ENCODE measurements around the gene HOXA9.

The HOXA9 gene

DNA sequence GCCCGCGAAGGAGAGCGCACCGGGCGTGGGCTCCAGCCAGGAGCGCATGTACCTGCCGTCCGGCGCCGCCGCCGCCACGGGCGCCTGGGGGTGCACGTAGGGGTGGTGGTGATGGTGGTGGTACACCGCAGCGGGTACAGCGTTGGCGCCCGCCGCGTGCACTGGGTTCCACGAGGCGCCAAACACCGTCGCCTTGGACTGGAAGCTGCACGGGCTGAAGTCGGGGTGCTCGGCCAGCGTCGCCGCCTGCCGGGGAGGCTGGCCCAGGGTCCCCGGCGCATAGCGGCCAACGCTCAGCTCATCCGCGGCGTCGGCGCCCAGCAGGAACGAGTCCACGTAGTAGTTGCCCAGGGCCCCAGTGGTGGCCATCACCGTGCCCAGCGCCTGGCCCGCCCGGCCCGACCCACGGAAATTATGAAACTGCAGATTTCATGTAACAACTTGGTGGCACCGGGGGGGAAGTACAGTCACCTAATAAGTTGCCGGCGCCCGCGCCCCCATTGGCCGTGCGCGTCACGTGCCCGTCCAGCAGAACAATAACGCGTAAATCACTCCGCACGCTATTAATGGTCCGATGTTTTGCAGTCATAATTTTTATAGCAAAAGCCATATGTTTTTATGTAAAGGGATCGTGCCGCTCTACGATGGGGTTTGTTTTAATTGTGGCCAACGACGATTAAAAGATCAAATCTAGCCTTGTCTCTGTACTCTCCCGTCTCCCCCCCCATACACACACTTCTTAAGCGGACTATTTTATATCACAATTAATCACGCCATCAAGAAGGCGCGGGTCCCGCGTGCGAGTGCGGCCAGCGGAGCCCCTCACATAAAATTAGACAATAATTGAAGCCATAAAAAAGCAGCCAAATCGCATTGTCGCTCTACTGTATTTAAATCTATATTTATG, at the start of gene HOXA9:
TSS of gene HOXA9 (minus strand) at position 449 of the 907 bp plus-strand sequence. CDS start at position 369, 80 bp downstream.
- Histone ChIP-seq H3K9me3 (ENCODE audit: insufficient read depth, low read depth, low read length) (peaks cover 28% of the 10 kb centered on the region; the same call in 1 of the 2 replicates), H3K4me1 (ENCODE audit: insufficient read depth, low read length) (no peaks in the 10 kb centered on the region), H3K27me3 (ENCODE audit: insufficient read depth, low read length) (peaks cover 100% of the 10 kb centered on the region), H3K9ac (ENCODE audit: low read depth, low read length) (no peak within 1 kb of the TSS), H3K27ac (ENCODE audit: low read length) (no peak within 1 kb of the TSS), H3K4me3 (ENCODE audit: low read length) (no peak within 1 kb of the TSS), H3K36me3 (ENCODE audit: insufficient read depth, low read depth, low read length) (no peaks in the 10 kb centered on the region)

DNA sequence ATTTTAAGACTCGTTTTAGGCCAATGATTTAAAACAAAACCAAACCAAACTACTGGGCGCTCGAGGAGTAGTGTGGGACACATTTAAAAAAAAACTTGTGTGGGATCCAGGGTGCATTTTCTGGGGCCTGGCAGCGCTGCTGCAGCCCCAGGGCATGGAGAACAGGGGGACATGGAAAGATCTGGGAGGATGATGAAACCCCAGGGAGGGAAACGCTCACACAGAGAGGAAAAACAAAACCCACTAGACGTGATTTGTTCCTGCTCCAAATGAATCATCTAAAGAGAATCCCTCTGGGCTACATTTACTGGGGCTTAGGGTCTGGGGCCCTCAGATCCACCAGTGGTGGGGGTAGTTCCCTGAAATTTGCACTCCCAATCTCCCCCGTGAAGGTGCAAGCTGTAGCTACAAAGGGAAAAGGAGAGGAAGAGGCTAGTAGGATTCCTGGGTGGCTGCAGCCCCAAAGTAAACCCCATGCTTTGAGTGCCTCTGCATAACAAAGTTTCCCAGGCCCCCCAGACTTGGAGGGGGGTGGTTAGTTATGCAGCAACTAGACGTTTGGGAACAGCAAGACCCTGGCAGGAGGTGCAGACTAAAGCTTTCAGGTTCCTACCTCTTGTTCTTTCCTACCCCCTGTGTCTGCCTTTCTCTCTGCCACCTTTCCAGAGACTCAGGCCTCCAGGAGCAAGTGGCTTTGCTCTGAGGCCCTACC, 49.1 kb upstream of the HOXA9 start:
- H3K4me3 ChIP-seq (ENCODE audit: low read length), result no peak overlapping the region
- H3K4me1 ChIP-seq (ENCODE audit: insufficient read depth, low read length), result peaks cover 9% of the 10 kb centered on the region; the same call in 1 of the 2 replicates
- H3K9ac ChIP-seq (ENCODE audit: low read depth, low read length), result no peak overlapping the region
- H3K36me3 ChIP-seq (ENCODE audit: insufficient read depth, low read depth, low read length), result no peaks in the 10 kb centered on the region
- H3K9me3 ChIP-seq (ENCODE audit: insufficient read depth, low read depth, low read length), result peaks cover 5% of the 10 kb centered on the region; the same call in 1 of the 2 replicates
- no peak overlapping the region for H3K27ac ChIP-seq (ENCODE audit: low read length)
- H3K27me3 ChIP-seq (ENCODE audit: insufficient read depth, low read length), result peaks cover 100% of the 10 kb centered on the region

DNA sequence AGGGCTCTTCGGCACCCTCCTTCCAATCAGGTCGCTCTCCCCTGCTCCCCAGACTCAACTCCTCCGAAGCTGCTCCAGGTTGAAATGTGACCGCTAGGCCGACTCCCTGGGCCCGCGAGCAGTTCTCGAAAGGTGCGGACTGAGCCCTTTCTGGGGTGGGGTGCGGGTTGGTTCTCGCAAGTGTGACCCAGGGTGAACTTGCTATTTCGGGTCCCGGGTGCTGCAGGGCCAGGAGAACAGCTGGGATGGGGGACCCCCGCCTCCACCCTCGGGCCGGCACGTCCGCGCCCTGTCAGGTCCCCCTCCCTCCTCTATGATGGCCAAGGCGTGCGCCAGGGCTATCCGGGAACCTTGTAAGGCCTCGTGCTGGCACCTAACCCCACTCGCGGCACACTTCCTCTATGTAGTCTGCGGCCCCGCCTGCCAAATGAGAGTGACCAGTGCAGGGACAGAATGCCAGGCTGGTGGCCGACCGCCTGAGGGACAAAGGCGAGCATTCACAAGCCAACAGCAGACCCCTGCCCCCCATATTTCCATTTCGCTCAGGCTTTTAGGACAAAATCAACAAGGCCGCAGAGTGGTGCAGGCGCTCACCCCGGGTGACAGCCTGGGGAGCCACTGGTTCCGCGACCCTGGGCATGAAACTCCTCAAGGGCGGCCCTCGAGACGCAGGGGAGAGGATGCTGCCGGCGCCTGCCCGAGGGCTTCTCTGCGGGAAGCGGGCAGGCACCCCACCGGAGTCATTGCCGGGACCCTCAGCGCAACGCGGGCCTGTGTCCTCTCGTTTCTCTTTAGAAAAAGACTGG, 48.3 kb upstream of the HOXA9 start:
- peaks cover 9% of the 10 kb centered on the region; the same call in 1 of the 2 replicates for H3K4me1 ChIP-seq (ENCODE audit: insufficient read depth, low read length)
- H3K36me3 ChIP-seq (ENCODE audit: insufficient read depth, low read depth, low read length), result no peaks in the 10 kb centered on the region
- no peak overlapping the region for H3K4me3 ChIP-seq (ENCODE audit: low read length)
- no peak overlapping the region for H3K9ac ChIP-seq (ENCODE audit: low read depth, low read length)
- peaks cover 5% of the 10 kb centered on the region; the same call in 1 of the 2 replicates for H3K9me3 ChIP-seq (ENCODE audit: insufficient read depth, low read depth, low read length)
- H3K27ac ChIP-seq (ENCODE audit: low read length), result no peak overlapping the region
- peaks cover 100% of the 10 kb centered on the region for H3K27me3 ChIP-seq (ENCODE audit: insufficient read depth, low read length)

- H3K27ac ChIP-seq (ENCODE audit: low read length), result no peak overlapping the region
- no peaks in the 10 kb centered on the region for H3K36me3 ChIP-seq (ENCODE audit: insufficient read depth, low read depth, low read length)
- H3K27me3 ChIP-seq (ENCODE audit: insufficient read depth, low read length), result peaks cover 100% of the 10 kb centered on the region
- no peak overlapping the region for H3K4me3 ChIP-seq (ENCODE audit: low read length)
- H3K4me1 ChIP-seq (ENCODE audit: insufficient read depth, low read length), result peaks cover 9% of the 10 kb centered on the region; the same call in 1 of the 2 replicates
- H3K9ac ChIP-seq (ENCODE audit: low read depth, low read length), result no peak overlapping the region
- H3K9me3 ChIP-seq (ENCODE audit: insufficient read depth, low read depth, low read length), result peaks cover 5% of the 10 kb centered on the region; the same call in 1 of the 2 replicates
Observed at GRCh38 chr7:27212497-27213432, 47.4 kb upstream of the HOXA9 start.

GRCh38 chr7:27211764-27212204, 46.4 kb upstream of the HOXA9 start:
- Histone ChIP-seq H3K27ac (ENCODE audit: low read length) (no peak overlapping the region), H3K9ac (ENCODE audit: low read depth, low read length) (no peak overlapping the region), H3K4me1 (ENCODE audit: insufficient read depth, low read length) (peaks cover 9% of the 10 kb centered on the region; the same call in 1 of the 2 replicates), H3K4me3 (ENCODE audit: low read length) (no peak overlapping the region), H3K36me3 (ENCODE audit: insufficient read depth, low read depth, low read length) (no peaks in the 10 kb centered on the region), H3K9me3 (ENCODE audit: insufficient read depth, low read depth, low read length) (peaks cover 5% of the 10 kb centered on the region; the same call in 1 of the 2 replicates), H3K27me3 (ENCODE audit: insufficient read depth, low read length) (peaks cover 100% of the 10 kb centered on the region)

GRCh38 chr7:27211084-27211446, 45.7 kb upstream of the HOXA9 start:
- Histone ChIP-seq H3K9me3 (ENCODE audit: insufficient read depth, low read depth, low read length) (peaks cover 5% of the 10 kb centered on the region; the same call in 1 of the 2 replicates), H3K4me3 (ENCODE audit: low read length) (no peak overlapping the region), H3K9ac (ENCODE audit: low read depth, low read length) (no peak overlapping the region), H3K36me3 (ENCODE audit: insufficient read depth, low read depth, low read length) (no peaks in the 10 kb centered on the region), H3K27ac (ENCODE audit: low read length) (no peak overlapping the region), H3K4me1 (ENCODE audit: insufficient read depth, low read length) (peaks cover 9% of the 10 kb centered on the region; the same call in 1 of the 2 replicates), H3K27me3 (ENCODE audit: insufficient read depth, low read length) (peaks cover 100% of the 10 kb centered on the region)

GRCh38 chr7:27210441-27211083, 45.2 kb upstream of the HOXA9 start:
- H3K27ac ChIP-seq (ENCODE audit: low read length), result no peak overlapping the region
- H3K36me3 ChIP-seq (ENCODE audit: insufficient read depth, low read depth, low read length), result no peaks in the 10 kb centered on the region
- peaks cover 100% of the 10 kb centered on the region for H3K27me3 ChIP-seq (ENCODE audit: insufficient read depth, low read length)
- H3K9me3 ChIP-seq (ENCODE audit: insufficient read depth, low read depth, low read length), result peaks cover 8% of the 10 kb centered on the region; the same call in 1 of the 2 replicates
- H3K4me1 ChIP-seq (ENCODE audit: insufficient read depth, low read length), result peaks cover 9% of the 10 kb centered on the region; the same call in 1 of the 2 replicates
- no peak overlapping the region for H3K9ac ChIP-seq (ENCODE audit: low read depth, low read length)
- H3K4me3 ChIP-seq (ENCODE audit: low read length), result no peak overlapping the region

GRCh38 chr7:27209933-27210440, 44.6 kb upstream of the HOXA9 start:
- Histone ChIP-seq H3K27ac (ENCODE audit: low read length) (no peak overlapping the region), H3K9me3 (ENCODE audit: insufficient read depth, low read depth, low read length) (peaks cover 11% of the 10 kb centered on the region; the same call in 1 of the 2 replicates), H3K9ac (ENCODE audit: low read depth, low read length) (no peak overlapping the region), H3K4me1 (ENCODE audit: insufficient read depth, low read length) (peaks cover 9% of the 10 kb centered on the region; the same call in 1 of the 2 replicates), H3K36me3 (ENCODE audit: insufficient read depth, low read depth, low read length) (no peaks in the 10 kb centered on the region), H3K27me3 (ENCODE audit: insufficient read depth, low read length) (peaks cover 100% of the 10 kb centered on the region), H3K4me3 (ENCODE audit: low read length) (no peak overlapping the region)

GRCh38 chr7:27208998-27209397, 43.7 kb upstream of the HOXA9 start:
- Histone ChIP-seq H3K9me3 (ENCODE audit: insufficient read depth, low read depth, low read length) (peaks cover 11% of the 10 kb centered on the region; the same call in 1 of the 2 replicates), H3K27me3 (ENCODE audit: insufficient read depth, low read length) (peaks cover 100% of the 10 kb centered on the region), H3K9ac (ENCODE audit: low read depth, low read length) (no peak overlapping the region), H3K27ac (ENCODE audit: low read length) (no peak overlapping the region), H3K4me3 (ENCODE audit: low read length) (no peak overlapping the region), H3K36me3 (ENCODE audit: insufficient read depth, low read depth, low read length) (no peaks in the 10 kb centered on the region), H3K4me1 (ENCODE audit: insufficient read depth, low read length) (peaks cover 5% of the 10 kb centered on the region; the same call in 1 of the 2 replicates)

All from iPS-20b (cell line).